HCT116 (cell line): ENCODE measurements around the gene TNKS1BP1. TPM values are rescaled to one million over a fixed set of nuclear protein-coding genes. Genes with fewer than 3 reads are reported as not detected.

Experiments used
- ATAC-seq: fragments of 200-7000 bp; cut with Tn5 transposase; 2 replicates; pipeline ENCODE4 v1.9.1; 2020; ENCODE audit warnings: mild to moderate bottlenecking, moderate library complexity
- BruUV-seq: library from RNA; stranded (reverse); fragments of 400-500 nt; replicated peaks from 2 replicates; lab custom pipeline; 2021; lab: Mats Ljungman, UMichigan
- CTCF ChIA-PET: fragments of 300-600 bp; sonication (Branson Sonifier 250); formaldehyde crosslinking; loops from one replicate; lab custom pipeline; 2021; ENCODE audit warnings: antibody characterized with exemption; lab: Charles Lee
- POLR2A ChIA-PET: fragments of 300-600, 350-600 bp; sonication (Branson Sonifier 250); formaldehyde crosslinking; loops from one replicate; lab custom pipeline; 2021; ENCODE audit warnings: antibody characterized with exemption; lab: Charles Lee
- RAD21 ChIA-PET, 2 experiments: fragments of 300-600 bp; sonication (Branson Sonifier 250); formaldehyde crosslinking; loops; one replicate each; lab custom pipeline; 2023; ENCODE audit warnings: low total read pairs in 2 of 2; ENCODE audit not compliant: uncharacterized antibody in 2 of 2, unreplicated experiment in 2 of 2, low non-redundant PET in 1 of 2; lab: Charles Lee
- DNase-seq: peaks from one replicate; pipeline ENCODE4 v3.0.0-alpha.2; 2010; ENCODE audit warnings: low read depth, low spot score
- H2AFZ ChIP-seq: fragments of 200-600 bp; shearing (Covaris generic), sonication (generic); 2 replicates; pipeline ENCODE4 v1.6.1; 2017; ENCODE audit warnings: low read depth, mixed run types, mixed read lengths, antibody characterized with exemption, low read length; ENCODE audit not compliant: poor library complexity, severe bottlenecking
- H3K27ac ChIP-seq: 2 replicates; pipeline ENCODE4 v1.5.1; 2012; ENCODE audit warnings: low read depth, low read length
- H3K27me3 ChIP-seq: fragments of 200-600 bp; sonication (generic); 2 replicates; pipeline ENCODE4 v1.6.1; 2016; ENCODE audit warnings: mixed run types, low read length, mixed read lengths; ENCODE audit not compliant: insufficient read depth
- H3K36me3 ChIP-seq, 2 experiments: fragments of 200-500 bp in 1 of 2; fragments of 200-600 bp in 1 of 2; sonication (Bioruptor generic) in 1 of 2; sonication (generic) in 1 of 2; 2 replicates each; pipeline versions ENCODE4 v1.5.1 to v1.6.1; 2014 to 2016; ENCODE audit warnings: low read length in 2 of 2, inconsistent platforms in 1 of 2, mixed read lengths in 1 of 2, mixed run types in 1 of 2; ENCODE audit not compliant: insufficient read depth in 2 of 2, control insufficient read depth in 1 of 2
- H3K4me1 ChIP-seq, 2 experiments: fragments of 200-600 bp in 1 of 2; sonication (generic) in 1 of 2; 2 replicates each; pipeline versions ENCODE4 v1.5.1 to v1.6.1; 2012 to 2017; ENCODE audit warnings: low read length in 2 of 2, inconsistent platforms in 1 of 2, mild to moderate bottlenecking in 1 of 2, mixed read lengths in 1 of 2, mixed run types in 1 of 2, moderate library complexity in 1 of 2; ENCODE audit not compliant: insufficient read depth in 2 of 2, control insufficient read depth in 1 of 2
- H3K4me2 ChIP-seq: fragments of 200-600 bp; sonication (generic); 2 replicates; pipeline ENCODE4 v1.6.1; 2017; ENCODE audit warnings: mixed run types, low read length, mixed read lengths
- H3K4me3 ChIP-seq, 2 experiments: fragments of 200-600 bp in 1 of 2; sonication (generic) in 1 of 2; replicated peaks in 1 of 2; 2 replicates each; pipeline ENCODE4 v1.5.1; 2011 to 2016; ENCODE audit warnings: low read length in 2 of 2, control low read depth in 1 of 2, low read depth in 1 of 2, mild to moderate bottlenecking in 1 of 2, mixed read lengths in 1 of 2, mixed run types in 1 of 2
- H3K79me2 ChIP-seq: fragments of 200-600 bp; sonication (generic); 2 replicates; pipeline ENCODE4 v1.6.1; 2017; ENCODE audit warnings: mild to moderate bottlenecking, mixed run types, low read length, moderate library complexity, mixed read lengths; ENCODE audit not compliant: insufficient read depth
- H3K9ac ChIP-seq: fragments of 200-600 bp; sonication (generic); 2 replicates; pipeline ENCODE4 v1.6.1; 2016; ENCODE audit warnings: low read length, mixed read lengths
- H3K9me2 ChIP-seq: fragments of 200-600 bp; sonication (generic), shearing (Covaris generic); 2 replicates; pipeline ENCODE4 v1.6.1; 2017; ENCODE audit warnings: mixed run types, mild to moderate bottlenecking, moderate library complexity; ENCODE audit not compliant: insufficient read depth
- H3K9me3 ChIP-seq, 2 experiments: fragments of 200-500 bp in 1 of 2; fragments of 200-600 bp in 1 of 2; sonication (Bioruptor generic) in 1 of 2; sonication (generic) in 1 of 2; 2 replicates each; pipeline ENCODE4 v1.6.1; 2014 to 2017; ENCODE audit warnings: low read length in 2 of 2, mixed read lengths in 2 of 2, inconsistent platforms in 1 of 2, low read depth in 1 of 2, mild to moderate bottlenecking in 1 of 2, mixed run types in 1 of 2, moderate library complexity in 1 of 2; ENCODE audit not compliant: control insufficient read depth in 1 of 2, insufficient read depth in 1 of 2
- H4K20me1 ChIP-seq: fragments of 200-600 bp; sonication (generic), shearing (Covaris generic); 2 replicates; pipeline ENCODE4 v1.6.1; 2017; ENCODE audit warnings: mixed run types, mild to moderate bottlenecking, moderate library complexity; ENCODE audit not compliant: insufficient read depth
- ATF3 ChIP-seq: IDR thresholded peaks from 2 replicates; pipeline ENCODE4 v1.6.1; 2012
- CEBPB ChIP-seq: IDR thresholded peaks from 2 replicates; pipeline ENCODE4 v1.6.1; 2012; ENCODE audit warnings: low read depth
- EGR1 ChIP-seq: IDR thresholded peaks from 2 replicates; pipeline ENCODE4 v1.6.1; 2012; ENCODE audit warnings: low read depth
- ELF1 ChIP-seq: IDR thresholded peaks from 2 replicates; pipeline ENCODE4 v1.6.1; 2012; ENCODE audit warnings: low read depth, borderline replicate concordance
- EZH2 ChIP-seq: fragments of 200-600 bp; sonication (generic); IDR thresholded peaks from 2 replicates; pipeline ENCODE4 v1.6.1; 2017; ENCODE audit warnings: antibody characterized with exemption, mixed run types
- FOSL1 ChIP-seq: IDR thresholded peaks from 2 replicates; pipeline ENCODE4 v1.6.1; 2012; ENCODE audit warnings: low read depth
- JUND ChIP-seq: IDR thresholded peaks from 2 replicates; pipeline ENCODE4 v1.6.1; 2012
- MAX ChIP-seq: IDR thresholded peaks from 2 replicates; pipeline ENCODE4 v1.6.1; 2012
- POLR2A ChIP-seq: IDR thresholded peaks from 2 replicates; pipeline ENCODE4 v1.7.0; 2011; ENCODE audit warnings: borderline replicate concordance; ENCODE audit not compliant: insufficient read depth, insufficient read length; ENCODE audit errors: extremely low read depth
- SIN3A ChIP-seq: IDR thresholded peaks from 2 replicates; pipeline ENCODE4 v1.6.1; 2012; ENCODE audit warnings: low read depth
- TCF7L2 ChIP-seq: IDR thresholded peaks from 2 replicates; pipeline ENCODE4 v1.7.0; 2011; ENCODE audit warnings: borderline replicate concordance, inconsistent platforms; ENCODE audit not compliant: insufficient read depth, insufficient read length; ENCODE audit errors: extremely low read depth
- ZFX ChIP-seq: fragments of 450-650 bp; IDR thresholded peaks from 2 replicates; pipeline ENCODE4 v1.6.1; 2017
- ZNF274 ChIP-seq: fragments of 200-500 bp; sonication (Bioruptor generic); IDR thresholded peaks from 2 replicates; pipeline ENCODE4 v1.6.1; 2014; ENCODE audit warnings: mild to moderate bottlenecking, low read depth, low read length, inconsistent platforms
- intact Hi-C: fragments of 100-400 bp; cut with micrococcal nuclease; formaldehyde crosslinking; loops from 2 replicates; pipeline ENCODE4 v1.10.0; 2022
- total RNA-seq: library from RNA; stranded (reverse); gene quantifications from one replicate; pipeline ENCODE4 v1.2.1, GENCODE V29; 2021; ENCODE audit not compliant: unreplicated experiment
- TF ChIP-seq, protein P1 (sequence below): IDR thresholded peaks from 2 replicates; pipeline ENCODE4 v1.6.1; 2011; ENCODE audit warnings: mild to moderate bottlenecking, low read length, moderate library complexity; ENCODE audit not compliant: insufficient replicate concordance; ENCODE audit errors: extremely low read depth

The TNKS1BP1 gene
- total RNA-seq, 1 experiment from 2014 or later = 77.6 TPM

DNA sequence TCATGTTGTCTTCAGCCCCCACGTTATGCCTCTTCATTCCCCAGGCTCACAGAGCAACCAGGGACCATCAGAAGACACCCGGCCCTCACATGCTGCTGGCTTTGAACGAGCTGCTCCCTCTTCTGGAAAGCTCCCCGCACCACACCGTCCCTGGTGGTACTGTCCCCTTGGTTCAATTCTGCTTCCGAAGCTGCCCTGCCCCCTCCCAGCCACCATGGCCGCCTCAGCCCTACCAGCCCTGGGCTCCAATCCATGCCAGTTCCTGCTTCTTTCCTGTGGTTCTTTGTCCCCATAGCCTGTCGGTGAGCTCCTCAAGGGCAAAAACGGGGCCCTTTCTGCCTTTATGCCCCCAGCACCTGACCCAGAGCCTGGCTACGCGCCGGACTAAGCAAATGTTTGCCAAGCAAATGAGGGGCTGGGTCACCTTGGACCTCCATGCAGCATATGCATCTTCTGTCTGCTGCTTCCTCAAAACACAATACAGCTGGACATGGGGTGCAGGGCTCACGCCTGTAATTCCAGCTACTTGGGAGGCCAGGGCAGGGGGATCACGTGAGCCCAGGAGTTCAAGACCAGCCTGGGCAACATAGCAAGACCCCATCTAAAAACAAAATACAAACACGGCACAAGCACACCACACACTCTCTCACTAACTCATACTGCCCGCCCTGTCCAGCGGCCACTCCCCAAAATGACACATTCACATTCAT lies 21.3 kb downstream of the TNKS1BP1 start:
- Histone ChIP-seq H3K27ac (no peak overlapping the region), H2AFZ (no peak overlapping the region), H3K4me1 (no peaks in the 10 kb centered on the region; a peak in 1 of 4 replicates), H3K79me2 (no peaks in the 10 kb centered on the region), H3K27me3 (no peaks in the 10 kb centered on the region), H3K9ac (no peak overlapping the region), H3K4me2 (no peak overlapping the region), H3K9me2 (no peaks in the 10 kb centered on the region), H3K4me3 (no peak overlapping the region), H3K36me3 (peaks cover 10 to 26% of the 10 kb centered on the region in 2 experiments; a peak in 3 of 4 replicates), H4K20me1 (no peaks in the 10 kb centered on the region), H3K9me3 (no peaks in the 10 kb centered on the region; a peak in 1 of 4 replicates)
- POLR2A ChIA-PET = no interaction called here
- RAD21 ChIA-PET = no interaction called here
- DNase-seq (no peak), ATAC-seq (no peak)
- no TSS peak for BruUV-seq
- CTCF ChIA-PET = no interaction called here
- intact Hi-C loops = no loop called here
- TF ChIP-seq EZH2 (no peak), MAX (no peak), SIN3A (no peak), EGR1 (no peak), ELF1 (no peak), POLR2A (no peak), CEBPB (no peak), ZFX (no peak), ATF3 (no peak), FOSL1 (no peak), ZNF274 (no peak), TCF7L2 (no peak), JUND (no peak)
- TF ChIP-seq, protein P1, sequence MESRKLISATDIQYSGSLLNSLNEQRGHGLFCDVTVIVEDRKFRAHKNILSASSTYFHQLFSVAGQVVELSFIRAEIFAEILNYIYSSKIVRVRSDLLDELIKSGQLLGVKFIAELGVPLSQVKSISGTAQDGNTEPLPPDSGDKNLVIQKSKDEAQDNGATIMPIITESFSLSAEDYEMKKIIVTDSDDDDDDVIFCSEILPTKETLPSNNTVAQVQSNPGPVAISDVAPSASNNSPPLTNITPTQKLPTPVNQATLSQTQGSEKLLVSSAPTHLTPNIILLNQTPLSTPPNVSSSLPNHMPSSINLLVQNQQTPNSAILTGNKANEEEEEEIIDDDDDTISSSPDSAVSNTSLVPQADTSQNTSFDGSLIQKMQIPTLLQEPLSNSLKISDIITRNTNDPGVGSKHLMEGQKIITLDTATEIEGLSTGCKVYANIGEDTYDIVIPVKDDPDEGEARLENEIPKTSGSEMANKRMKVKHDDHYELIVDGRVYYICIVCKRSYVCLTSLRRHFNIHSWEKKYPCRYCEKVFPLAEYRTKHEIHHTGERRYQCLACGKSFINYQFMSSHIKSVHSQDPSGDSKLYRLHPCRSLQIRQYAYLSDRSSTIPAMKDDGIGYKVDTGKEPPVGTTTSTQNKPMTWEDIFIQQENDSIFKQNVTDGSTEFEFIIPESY = no peak
